Testis (tissue), 2 donors: ENCODE data around the gene ANXA2.

Experiments
- CTCF ChIP-seq, 3 experiments: fragments of 450-650 bp in 2 of 3; fragments of 200-600 bp in 1 of 3; sonication (generic) in 1 of 3; IDR thresholded peaks; one replicate each; pipeline ENCODE4 v1.5.1; 2016 to 2019; ENCODE audit warnings: antibody characterized with exemption in 3 of 3, mild to moderate bottlenecking in 2 of 3, moderate library complexity in 1 of 3
- POLR2A ChIP-seq: fragments of 450-650 bp; IDR thresholded peaks from one replicate; pipeline ENCODE4 v1.6.1; 2017; ENCODE audit warnings: antibody characterized with exemption, mild to moderate bottlenecking, moderate library complexity

GRCh38 chr15:60396100-60396499, 1.7 kb downstream of the ANXA2 start:
- TF ChIP-seq POLR2A (no peak), CTCF (IDR thresholded peaks at IDR 0.05) (no peak)
